ENCODE data around the gene PHF8.

PHF8 gene

GRCh38 chrX:54012830-54013500, 31.3 kb downstream of the PHF8 start:
- no peak for DNase-seq (ENCODE audit: low read depth)

GRCh38 chrX:54007682-54008081, 36.6 kb downstream of the PHF8 start:
- no peak for DNase-seq (ENCODE audit: low read depth)

GRCh38 chrX:53997724-53998123, 46.5 kb downstream of the PHF8 start:
- no peak for DNase-seq (ENCODE audit: low read depth)

- DNase-seq (ENCODE audit: low read depth), result no peak
Measured at GRCh38 chrX:53992589-53992988, 51.7 kb downstream of the PHF8 start.

- DNase-seq (ENCODE audit: low read depth), result no peak
Measured at GRCh38 chrX:53990171-53990570, 54.1 kb downstream of the PHF8 start.

- DNase-seq (ENCODE audit: low read depth), result no peak
Measured at GRCh38 chrX:53984895-53985294, 59.4 kb downstream of the PHF8 start.

- DNase-seq (ENCODE audit: low read depth), result no peak
Measured at GRCh38 chrX:53974529-53974928, 69.7 kb downstream of the PHF8 start.

- DNase-seq (ENCODE audit: low read depth), result no peak
Measured at GRCh38 chrX:53969540-53969939, 74.7 kb downstream of the PHF8 start.

- no peak for DNase-seq (ENCODE audit: low read depth)
Measured at GRCh38 chrX:53950130-53950733, 94.0 kb downstream of the PHF8 start.

GRCh38 chrX:53940180-53940579, 104.1 kb downstream of the PHF8 start:
- no peak for DNase-seq (ENCODE audit: low read depth)

- no peak for DNase-seq (ENCODE audit: low read depth)
Measured at GRCh38 chrX:53939127-53939526, 105.1 kb downstream of the PHF8 start.

- no peak for DNase-seq (ENCODE audit: low read depth)
Measured at GRCh38 chrX:53930515-53931380, 113.5 kb downstream of the PHF8 start.

GRCh38 chrX:53926030-53926429, 118.2 kb downstream of the PHF8 start:
- no peak for DNase-seq (ENCODE audit: low read depth)

GRCh38 chrX:53918702-53919101, 125.6 kb downstream of the PHF8 start:
- no peak for DNase-seq (ENCODE audit: low read depth)

- no peak for DNase-seq (ENCODE audit: low read depth)
Measured at GRCh38 chrX:53900623-53901022, 143.7 kb downstream of the PHF8 start.

- DNase-seq (ENCODE audit: low read depth), result no peak
Measured at GRCh38 chrX:53895270-53895669, 149.0 kb downstream of the PHF8 start.

Data from activated T-cell treated with anti-CD3 and anti-CD28 coated beads for 48 hours (primary cell).